Endothelial cell of umbilical vein (primary cell): ENCODE data around the gene CLEC4M. TPM values are rescaled to one million over a fixed set of nuclear protein-coding genes. Genes with fewer than 3 reads are reported as not detected.

Experiments
- BruUV-seq: library from RNA; stranded (reverse); fragments of 400-500 nt; replicated peaks from 2 replicates; lab custom pipeline; 2021; lab: Mats Ljungman, UMichigan
- CTCF ChIA-PET: fragments of 300-600, 350-600 bp; sonication (Branson Sonifier 250); formaldehyde crosslinking; loops from one replicate; lab custom pipeline; 2021; ENCODE audit warnings: antibody characterized with exemption, inconsistent platforms; lab: Charles Lee
- POLR2A ChIA-PET: fragments of 300-600, 350-600 bp; sonication (Branson Sonifier 250); formaldehyde crosslinking; loops from one replicate; lab custom pipeline; 2021; ENCODE audit warnings: antibody characterized with exemption, inconsistent platforms; lab: Charles Lee
- DNase-seq: peaks from one replicate; pipeline ENCODE4 v3.0.0-alpha.2; 2011; ENCODE audit warnings: low read depth, low spot score
- FAIRE-seq: peaks from 2 replicates; lab custom pipeline; 2011; peaks lifted over from hg19 to GRCh38; lab: Jason Lieb, UNC
- H2AFZ ChIP-seq: 2 replicates; pipeline ENCODE4 v1.6.0; 2012; ENCODE audit warnings: low read depth, low read length, control low read depth, inconsistent platforms
- H3K27ac ChIP-seq: 2 replicates; pipeline ENCODE4 v1.5.1; 2011; ENCODE audit warnings: low read depth, mild to moderate bottlenecking, control low read depth, low read length, moderate library complexity; ENCODE audit not compliant: insufficient read depth
- H3K27me3 ChIP-seq, 2 experiments: 2 replicates each; pipeline versions ENCODE4 v1.6.0 to v1.6.1; 2011; ENCODE audit warnings: low read length in 2 of 2, mixed read lengths in 1 of 2; ENCODE audit not compliant: control insufficient read depth in 2 of 2, insufficient read depth in 2 of 2
- H3K36me3 ChIP-seq, 2 experiments: 2 replicates in 1 of 2; 3 replicates in 1 of 2; pipeline ENCODE4 v1.5.1; 2011; ENCODE audit warnings: low read length in 2 of 2, mild to moderate bottlenecking in 1 of 2, moderate library complexity in 1 of 2; ENCODE audit not compliant: control insufficient read depth in 2 of 2, insufficient read depth in 2 of 2; ENCODE audit errors: extremely low read depth in 1 of 2
- H3K4me1 ChIP-seq: 3 replicates; pipeline ENCODE4 v1.5.1; 2011; ENCODE audit warnings: mild to moderate bottlenecking, low read length; ENCODE audit not compliant: control insufficient read depth, insufficient read depth; ENCODE audit errors: extremely low read depth
- H3K4me2 ChIP-seq: 2 replicates; pipeline ENCODE4 v1.6.1; 2011; ENCODE audit warnings: low read length, control low read depth, mixed read lengths; ENCODE audit not compliant: insufficient read depth
- H3K4me3 ChIP-seq, 3 experiments: fragments of 200-600 bp in 1 of 3; sonication (generic), shearing (Covaris generic) in 1 of 3; replicated peaks in 1 of 3; 2 replicates each; pipeline ENCODE4 v1.5.1; 2011 to 2016; ENCODE audit warnings: control low read depth in 3 of 3, low read length in 3 of 3, mild to moderate bottlenecking in 2 of 3, inconsistent platforms in 1 of 3, low read depth in 1 of 3, moderate library complexity in 1 of 3; ENCODE audit not compliant: insufficient read depth in 1 of 3
- H3K79me2 ChIP-seq: 2 replicates; pipeline ENCODE4 v1.6.0; 2012; ENCODE audit warnings: low read length, inconsistent platforms; ENCODE audit not compliant: control insufficient read depth, insufficient read depth
- H3K9ac ChIP-seq: replicated peaks from 2 replicates; pipeline ENCODE3; 2011; ENCODE audit warnings: low read length, control low read depth; ENCODE audit not compliant: insufficient read depth; ENCODE audit errors: extremely low read depth
- H3K9me1 ChIP-seq: replicated peaks from 3 replicates; pipeline ENCODE4 v1.6.0; 2011; ENCODE audit warnings: mild to moderate bottlenecking, low read length; ENCODE audit not compliant: control insufficient read depth, insufficient read depth; ENCODE audit errors: extremely low read depth
- H3K9me3 ChIP-seq: replicated peaks from 2 replicates; pipeline ENCODE4 v1.5.1; 2012; ENCODE audit warnings: low read length, inconsistent platforms; ENCODE audit not compliant: control insufficient read depth, insufficient read depth
- H4K20me1 ChIP-seq: replicated peaks from 2 replicates; pipeline ENCODE3; 2011; ENCODE audit warnings: mild to moderate bottlenecking, low read length; ENCODE audit not compliant: control insufficient read depth, insufficient read depth; ENCODE audit errors: extremely low read depth
- EZH2 ChIP-seq: IDR thresholded peaks from 2 replicates; pipeline ENCODE4 v1.6.1; 2012; ENCODE audit warnings: borderline replicate concordance, low read depth, mild to moderate bottlenecking, moderate library complexity, low read length, inconsistent platforms; ENCODE audit not compliant: severe bottlenecking
- FOS ChIP-seq: IDR thresholded peaks from 2 replicates; pipeline ENCODE4 v1.6.1; 2011; ENCODE audit warnings: mild to moderate bottlenecking, low read length, moderate library complexity, borderline replicate concordance; ENCODE audit not compliant: insufficient read depth
- JUN ChIP-seq: IDR thresholded peaks from 2 replicates; pipeline ENCODE4 v1.6.1; 2011; ENCODE audit warnings: borderline replicate concordance, low read depth; ENCODE audit not compliant: insufficient read length, insufficient read depth
- POLR2AphosphoS5 ChIP-seq: IDR thresholded peaks from 2 replicates; pipeline ENCODE4 v1.6.1; 2012; ENCODE audit warnings: low read depth, mild to moderate bottlenecking, control low read depth, low read length, moderate library complexity; ENCODE audit not compliant: insufficient read depth
- dilution Hi-C: fragments of 300-500 bp; cut with MboI; formaldehyde crosslinking; loops from one replicate; pipeline ENCODE4 v1.15.0; 2019; ENCODE audit warnings: low sequenced_read_pairs; ENCODE audit not compliant: extremely low pct_ligation_motif_present
- intact Hi-C: fragments of 100-400 bp; cut with micrococcal nuclease; formaldehyde crosslinking; loops from one replicate; pipeline ENCODE4 v1.10.0; 2022
- polyA plus RNA-seq, 4 experiments: library from polyadenylated mRNA; depleted of rRNA in 3 of 4; stranded (reverse) in 3 of 4; unstranded in 1 of 4; fragments of >200 nt; gene quantifications; 2 replicates each; pipeline versions ENCODE4 v1.2.1 to v1.2.3, GENCODE V29; 2011 to 2012; ENCODE audit warnings: missing spikeins in 1 of 4
- total RNA-seq: library from RNA; stranded (reverse); gene quantifications from 2 replicates; pipeline ENCODE4 v1.2.3, GENCODE V29; 2021
- TF ChIP-seq, protein P1 (sequence below), 2 donors: IDR thresholded peaks; 1 replicate in 1 of 2; 2 replicates in 1 of 2; pipeline ENCODE4 v1.5.1; 2011; ENCODE audit warnings: low read length in 2 of 2, mild to moderate bottlenecking in 2 of 2, moderate library complexity in 2 of 2, control low read depth in 1 of 2, inconsistent platforms in 1 of 2, low read depth in 1 of 2; ENCODE audit not compliant: insufficient read depth in 1 of 2; ENCODE audit errors: extremely low read depth in 1 of 2

Gene CLEC4M
- total and polyA plus RNA-seq, 2 donors (not counting 3 experiments of a cell fraction or from before 2014, with no cell fraction given), result 0.46 to 1.0 TPM

DNA sequence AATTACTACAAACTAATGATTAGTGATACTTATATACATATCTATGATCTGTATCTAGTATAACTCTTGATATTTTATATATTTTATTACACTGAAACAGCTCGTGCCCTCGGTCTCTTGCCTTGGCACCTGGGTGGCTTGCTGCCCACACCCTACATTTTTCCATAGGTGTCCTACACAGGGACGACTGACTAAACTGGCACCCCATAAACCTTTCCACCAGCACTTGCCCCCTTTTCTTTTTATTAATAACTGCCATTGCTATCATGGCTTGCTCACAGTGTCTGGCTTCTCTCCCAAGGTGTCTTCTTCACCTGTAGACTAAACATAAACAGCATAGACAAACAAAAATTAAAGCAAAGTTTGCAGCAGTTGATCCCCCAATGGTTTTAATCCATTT is 30.4 kb downstream of the CLEC4M start:
- peaks cover 4% of the 10 kb centered on the region for H3K79me2 ChIP-seq
- intact Hi-C loops, result no loop called here
- no peaks in the 10 kb centered on the region for H4K20me1 ChIP-seq
- no peak overlapping the region for H2AFZ ChIP-seq
- no peak for TF ChIP-seq EZH2
- TF ChIP-seq POLR2AphosphoS5, result no peak
- no peak for TF ChIP-seq FOS
- TF ChIP-seq, protein P1, sequence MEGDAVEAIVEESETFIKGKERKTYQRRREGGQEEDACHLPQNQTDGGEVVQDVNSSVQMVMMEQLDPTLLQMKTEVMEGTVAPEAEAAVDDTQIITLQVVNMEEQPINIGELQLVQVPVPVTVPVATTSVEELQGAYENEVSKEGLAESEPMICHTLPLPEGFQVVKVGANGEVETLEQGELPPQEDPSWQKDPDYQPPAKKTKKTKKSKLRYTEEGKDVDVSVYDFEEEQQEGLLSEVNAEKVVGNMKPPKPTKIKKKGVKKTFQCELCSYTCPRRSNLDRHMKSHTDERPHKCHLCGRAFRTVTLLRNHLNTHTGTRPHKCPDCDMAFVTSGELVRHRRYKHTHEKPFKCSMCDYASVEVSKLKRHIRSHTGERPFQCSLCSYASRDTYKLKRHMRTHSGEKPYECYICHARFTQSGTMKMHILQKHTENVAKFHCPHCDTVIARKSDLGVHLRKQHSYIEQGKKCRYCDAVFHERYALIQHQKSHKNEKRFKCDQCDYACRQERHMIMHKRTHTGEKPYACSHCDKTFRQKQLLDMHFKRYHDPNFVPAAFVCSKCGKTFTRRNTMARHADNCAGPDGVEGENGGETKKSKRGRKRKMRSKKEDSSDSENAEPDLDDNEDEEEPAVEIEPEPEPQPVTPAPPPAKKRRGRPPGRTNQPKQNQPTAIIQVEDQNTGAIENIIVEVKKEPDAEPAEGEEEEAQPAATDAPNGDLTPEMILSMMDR (IDR thresholded peaks at IDR 0.05; ENCODE audit: extremely low read depth in 1 of 2, insufficient read depth in 1 of 2, low read depth in 1 of 2, low read length in 2 of 2), result no peak
- TF ChIP-seq JUN, result no peak
- ChIA-PET CTCF (no interaction called here), POLR2A (no interaction called here)
- peaks cover 0 to 2% of the 10 kb centered on the region in 2 experiments for H3K36me3 ChIP-seq
- no TSS peak for BruUV-seq
- no peak overlapping the region for H3K4me3 ChIP-seq
- dilution Hi-C loops, result no loop called here
- peaks cover 28% of the 10 kb centered on the region for H3K4me1 ChIP-seq
- H3K4me2 ChIP-seq, result no peak overlapping the region
- DNase-seq (no peak), FAIRE-seq (no peak)
- no peak overlapping the region for H3K9ac ChIP-seq
- no peaks in the 10 kb centered on the region for H3K27me3 ChIP-seq
- no peaks in the 10 kb centered on the region for H3K9me1 ChIP-seq
- no peak overlapping the region for H3K27ac ChIP-seq
- H3K9me3 ChIP-seq, result no peaks in the 10 kb centered on the region
